Endothelial cell (in vitro differentiated cells): Measurements from ENCODE around the gene ENTPD2. TPM values are rescaled to one million over a fixed set of nuclear protein-coding genes. Genes with fewer than 3 reads are reported as not detected.

Source experiments
- DNase-seq: peaks from one replicate; pipeline ENCODE4 v3.0.0; 2021; ENCODE audit warnings: low spot score
- H3K27ac Mint-ChIP-seq: one replicate; pipeline ENCODE4 v1.8.0; 2021; ENCODE audit warnings: mixed read lengths, inconsistent platforms; ENCODE audit not compliant: unreplicated experiment
- H3K27me3 Mint-ChIP-seq: one replicate; pipeline ENCODE4 v1.8.0; 2021; ENCODE audit warnings: mild to moderate bottlenecking, moderate library complexity, mixed read lengths, inconsistent platforms; ENCODE audit not compliant: unreplicated experiment
- H3K36me3 Mint-ChIP-seq: one replicate; pipeline ENCODE4 v1.8.0; 2021; ENCODE audit warnings: mild to moderate bottlenecking, low read depth, mixed read lengths, inconsistent platforms; ENCODE audit not compliant: unreplicated experiment
- H3K4me1 Mint-ChIP-seq: one replicate; pipeline ENCODE4 v1.8.0; 2021; ENCODE audit warnings: mild to moderate bottlenecking, mixed read lengths, inconsistent platforms; ENCODE audit not compliant: unreplicated experiment
- H3K4me3 Mint-ChIP-seq: one replicate; pipeline ENCODE4 v1.8.0; 2021; ENCODE audit warnings: mild to moderate bottlenecking, mixed read lengths, inconsistent platforms; ENCODE audit not compliant: unreplicated experiment
- H3K9me3 Mint-ChIP-seq: one replicate; pipeline ENCODE4 v1.8.0; 2021; ENCODE audit warnings: mixed read lengths, inconsistent platforms; ENCODE audit not compliant: unreplicated experiment
- CTCF ChIP-seq: fragments of 200-600 bp; sonication (generic); IDR thresholded peaks from one replicate; pipeline ENCODE4 v1.5.0; 2021; ENCODE audit warnings: antibody characterized with exemption; ENCODE audit not compliant: unreplicated experiment
- total RNA-seq: library from RNA; stranded (reverse); fragmentation: NEBNext Ultra II Directional; extraction: Animal tissue kit (Norgen Biotek cat#: 25700); gene quantifications from one replicate; pipeline ENCODE4 v1.2.1, GENCODE V29; 2021; ENCODE audit not compliant: unreplicated experiment

The ENTPD2 gene
- total RNA-seq, 1 donor from 2014 or later, result 55.6 TPM

- TF ChIP-seq CTCF, result no peak
- Mint-ChIP-seq H3K4me3 (no peak overlapping the region), H3K4me1 (no peaks in the 10 kb centered on the region), H3K27ac (no peak overlapping the region), H3K36me3 (no peaks in the 10 kb centered on the region), H3K27me3 (peaks cover 12% of the 10 kb centered on the region), H3K9me3 (no peaks in the 10 kb centered on the region)
- DNase-seq, result no peak
Measured at GRCh38 chr9:137023583-137023991, 30.3 kb downstream of the ENTPD2 start.

GRCh38 chr9:137023157-137023556 is 30.7 kb downstream of the ENTPD2 start:
- no peak for DNase-seq
- Mint-ChIP-seq H3K27me3 (peaks cover 12% of the 10 kb centered on the region), H3K27ac (no peak overlapping the region), H3K9me3 (no peaks in the 10 kb centered on the region), H3K4me1 (no peaks in the 10 kb centered on the region), H3K36me3 (no peaks in the 10 kb centered on the region), H3K4me3 (no peak overlapping the region)
- TF ChIP-seq CTCF, result no peak

GRCh38 chr9:137022662-137023008 is 31.2 kb downstream of the ENTPD2 start:
- H3K9me3 Mint-ChIP-seq, result no peaks in the 10 kb centered on the region

GRCh38 chr9:137021979-137022661 is 31.7 kb downstream of the ENTPD2 start:
- Mint-ChIP-seq H3K9me3 (no peaks in the 10 kb centered on the region), H3K4me3 (no peak overlapping the region), H3K27me3 (peaks cover 9% of the 10 kb centered on the region), H3K27ac (no peak overlapping the region), H3K4me1 (no peaks in the 10 kb centered on the region), H3K36me3 (no peaks in the 10 kb centered on the region)
- no peak for TF ChIP-seq CTCF
- DNase-seq, result no peak

More at GRCh38 chr9:137022662-137023008, 31.2 kb downstream of the ENTPD2 start:
- H3K4me1 Mint-ChIP-seq, result no peaks in the 10 kb centered on the region
- no peaks in the 10 kb centered on the region for H3K36me3 Mint-ChIP-seq
- H3K4me3 Mint-ChIP-seq, result no peak overlapping the region
- H3K27me3 Mint-ChIP-seq, result peaks cover 12% of the 10 kb centered on the region
- no peak for DNase-seq
- no peak for TF ChIP-seq CTCF
- no peak overlapping the region for H3K27ac Mint-ChIP-seq

DNA sequence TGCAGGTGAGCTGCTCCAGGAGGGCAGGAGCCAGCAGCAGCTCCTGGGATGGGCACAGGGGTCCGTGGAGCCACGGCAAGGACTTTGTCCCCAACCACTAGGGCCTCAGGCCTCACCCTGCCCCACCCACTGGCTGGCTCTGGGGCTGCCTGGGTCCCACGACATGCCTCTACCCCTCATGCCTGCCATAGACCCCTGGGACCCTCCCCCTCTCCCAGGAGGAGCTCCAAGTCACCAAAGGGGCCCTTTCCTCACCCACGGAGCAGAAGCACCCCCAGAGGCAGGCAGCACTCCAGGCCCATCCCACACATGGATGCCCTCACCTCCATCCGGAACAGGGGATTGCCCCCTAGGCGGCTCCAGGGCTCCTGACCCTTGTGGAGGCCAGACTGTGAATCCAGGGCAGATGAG is 32.3 kb downstream of the ENTPD2 start:
- DNase-seq, result no peak
- no peak for TF ChIP-seq CTCF
- H3K4me1 Mint-ChIP-seq, result no peaks in the 10 kb centered on the region
- H3K27ac Mint-ChIP-seq, result no peak overlapping the region
- peaks cover 6% of the 10 kb centered on the region for H3K27me3 Mint-ChIP-seq
- no peak overlapping the region for H3K4me3 Mint-ChIP-seq
- H3K36me3 Mint-ChIP-seq, result no peaks in the 10 kb centered on the region
- no peaks in the 10 kb centered on the region for H3K9me3 Mint-ChIP-seq
